HepG2 (cell line): Measurements from ENCODE around the gene MYOC. TPM values are rescaled to one million over a fixed set of nuclear protein-coding genes. Genes with fewer than 3 reads are reported as not detected.

ENCODE experiments used
- ATAC-seq: fragments of 200-7000 bp; cut with Tn5 transposase; 3 replicates; pipeline ENCODE4 v1.9.1; 2020; ENCODE audit warnings: mild to moderate bottlenecking, moderate library complexity
- BruUV-seq: library from RNA; stranded (reverse); fragments of 400-500 nt; replicated peaks from 2 replicates; lab custom pipeline; 2021; lab: Mats Ljungman, UMichigan
- CTCF ChIA-PET: fragments of 300-600 bp; formaldehyde crosslinking; extraction: SDS; loops from one replicate; lab custom pipeline; 2021; ENCODE audit warnings: low total read pairs, inconsistent platforms, low intra/inter-chr PET ratio; lab: Yijun Ruan, JAX
- POLR2A ChIA-PET: fragments of 350-600 bp; sonication (Branson Sonifier 250); formaldehyde crosslinking; loops from one replicate; lab custom pipeline; 2020; ENCODE audit warnings: antibody characterized with exemption, inconsistent platforms; lab: Yijun Ruan, JAX
- DNase-seq: peaks from one replicate; pipeline ENCODE4 v3.0.0-alpha.2; 2015; ENCODE audit warnings: low spot score
- FAIRE-seq: peaks from 3 replicates; lab custom pipeline; 2011; peaks lifted over from hg19 to GRCh38; lab: Jason Lieb, UNC
- H2AFZ ChIP-seq: one replicate; pipeline ENCODE4 v1.6.1; 2011; ENCODE audit warnings: low read length, inconsistent platforms
- H3K27ac ChIP-seq: fragments of 300-600 bp; 3 replicates; pipeline ENCODE4 v1.8.0; 2011; ENCODE audit warnings: mixed run types, mild to moderate bottlenecking, mixed read lengths, low read length, inconsistent platforms; ENCODE audit not compliant: insufficient read depth; ENCODE audit errors: extremely low read length
- H3K27me3 ChIP-seq, 2 experiments: fragments of 200-600 bp in 1 of 2; 2 replicates in 1 of 2; 3 replicates in 1 of 2; pipeline versions ENCODE4 v1.6.0 to v1.8.0; 2011; ENCODE audit warnings: low read length in 2 of 2, mild to moderate bottlenecking in 2 of 2, moderate library complexity in 2 of 2, inconsistent platforms in 1 of 2; ENCODE audit not compliant: insufficient read depth in 2 of 2, control insufficient read depth in 1 of 2
- H3K36me3 ChIP-seq, 2 experiments: fragments of 200-600 bp in 1 of 2; replicated peaks in 1 of 2; 2 replicates in 1 of 2; 3 replicates in 1 of 2; pipeline versions ENCODE4 v1.5.1 to v1.8.0; 2011; ENCODE audit warnings: low read length in 2 of 2, inconsistent platforms in 1 of 2; ENCODE audit not compliant: insufficient read depth in 2 of 2, control insufficient read depth in 1 of 2
- H3K4me1 ChIP-seq: 2 replicates; pipeline ENCODE4 v1.5.1; 2012; ENCODE audit warnings: low read length, inconsistent platforms; ENCODE audit not compliant: insufficient read depth
- H3K4me2 ChIP-seq: 2 replicates; pipeline ENCODE4 v1.6.0; 2011; ENCODE audit warnings: low read depth, low read length, inconsistent platforms
- H3K4me3 ChIP-seq, 3 experiments: fragments of 200-600 bp in 1 of 3; sonication (generic), shearing (Covaris generic) in 1 of 3; replicated peaks in 1 of 3; 2 replicates each; pipeline ENCODE4 v1.5.1; 2011 to 2016; ENCODE audit warnings: low read length in 3 of 3, inconsistent platforms in 2 of 3, low read depth in 2 of 3, mild to moderate bottlenecking in 2 of 3, control low read depth in 1 of 3, mixed read lengths in 1 of 3; ENCODE audit not compliant: insufficient read depth in 1 of 3
- H3K79me2 ChIP-seq: one replicate; pipeline ENCODE4 v1.6.1; 2011; ENCODE audit warnings: low read length, inconsistent platforms; ENCODE audit not compliant: insufficient read depth
- H3K9ac ChIP-seq: 2 replicates; pipeline ENCODE4 v1.6.0; 2011; ENCODE audit warnings: mild to moderate bottlenecking, low read depth, low read length, inconsistent platforms; ENCODE audit not compliant: insufficient read depth
- H3K9me3 ChIP-seq: 2 replicates; pipeline ENCODE4 v1.5.1; 2012; ENCODE audit warnings: mild to moderate bottlenecking, low read length
- H4K20me1 ChIP-seq: 2 replicates; pipeline ENCODE4 v1.6.0; 2011; ENCODE audit warnings: inconsistent platforms, mild to moderate bottlenecking, low read length, moderate library complexity; ENCODE audit not compliant: insufficient read depth
- CEBPB ChIP-seq: IDR thresholded peaks from 2 replicates; pipeline ENCODE4 v1.6.1; 2011; ENCODE audit warnings: low read depth, low read length, improper control_type of control experiment, borderline replicate concordance
- HNF4A ChIP-seq: sonication (generic); formaldehyde crosslinking; IDR thresholded peaks from 2 replicates; pipeline ENCODE4 v1.4.0; 2020; ENCODE audit warnings: missing genetic modification reagents
- HOMEZ ChIP-seq: IDR thresholded peaks from 2 replicates; pipeline ENCODE4 v1.6.1; 2016; ENCODE audit warnings: low read depth
- NFRKB ChIP-seq: fragments of 450-650 bp; IDR thresholded peaks from 2 replicates; pipeline ENCODE4 v1.6.1; 2017
- NR2F2 ChIP-seq: IDR thresholded peaks from 2 replicates; pipeline ENCODE4 v1.6.1; 2012; ENCODE audit warnings: low read depth, inconsistent platforms, borderline replicate concordance
- NR2F6 ChIP-seq, 2 experiments: IDR thresholded peaks; 2 replicates each; pipeline ENCODE4 v1.6.1; 2016; ENCODE audit warnings: antibody characterized with exemption in 1 of 2, mild to moderate bottlenecking in 1 of 2
- TCF12 ChIP-seq, 2 experiments: fragments of 450-650 bp in 1 of 2; sonication (generic) in 1 of 2; formaldehyde crosslinking in 1 of 2; IDR thresholded peaks; 2 replicates each; pipeline versions ENCODE4 v1.6.1 to v1.8.0; 2017 to 2022; ENCODE audit warnings: antibody characterized with exemption in 1 of 2, mild to moderate bottlenecking in 1 of 2, missing genetic modification reagents in 1 of 2, moderate library complexity in 1 of 2
- TEF ChIP-seq: sonication (generic); formaldehyde crosslinking; IDR thresholded peaks from 2 replicates; pipeline ENCODE4 v1.5.0; 2020; ENCODE audit warnings: missing genetic modification reagents
- TFAP4 ChIP-seq: sonication (generic); IDR thresholded peaks from 2 replicates; pipeline ENCODE4 v1.6.1; 2016; ENCODE audit warnings: low read depth, borderline replicate concordance
- TRIM24 ChIP-seq: sonication (generic); formaldehyde crosslinking; IDR thresholded peaks from 2 replicates; pipeline ENCODE4 v1.8.0; 2022; ENCODE audit warnings: mild to moderate bottlenecking, missing genetic modification reagents
- ZBTB33 ChIP-seq: sonication (generic); formaldehyde crosslinking; IDR thresholded peaks from 2 replicates; pipeline ENCODE4 v1.4.0; 2020; ENCODE audit warnings: missing genetic modification reagents
- ZNF337 ChIP-seq: sonication (generic); formaldehyde crosslinking; IDR thresholded peaks from 2 replicates; pipeline ENCODE4 v1.5.1; 2020; ENCODE audit warnings: missing genetic modification reagents, low read depth, mild to moderate bottlenecking, borderline replicate concordance
- ZNF33A ChIP-seq: sonication (generic); formaldehyde crosslinking; IDR thresholded peaks from 2 replicates; pipeline ENCODE4 v1.5.1; 2020; ENCODE audit warnings: missing genetic modification reagents, mild to moderate bottlenecking, moderate library complexity, borderline replicate concordance
- ZNF562 ChIP-seq: sonication (generic); formaldehyde crosslinking; IDR thresholded peaks from 2 replicates; pipeline ENCODE4 v1.8.0; 2022; ENCODE audit warnings: missing genetic modification reagents, borderline replicate concordance
- ZNF616 ChIP-seq: sonication (generic); formaldehyde crosslinking; IDR thresholded peaks from 2 replicates; pipeline ENCODE4 v1.5.0; 2020; ENCODE audit warnings: low read depth, mild to moderate bottlenecking, missing genetic modification reagents
- ZSCAN5A ChIP-seq: sonication (generic); formaldehyde crosslinking; IDR thresholded peaks from 2 replicates; pipeline ENCODE4 v1.8.0; 2022; ENCODE audit warnings: mild to moderate bottlenecking, missing genetic modification reagents, borderline replicate concordance
- WGBS: methylation state at CpG from one replicate; pipeline ENCODE4 v1.1.6; 2017; ENCODE audit warnings: low lambda C conversion rate; 5-methylcytosine and 5-hydroxymethylcytosine counted together
- in situ Hi-C: cut with HindIII; loops from 2 replicates; pipeline ENCODE4 v1.10.0; 2017; ENCODE audit warnings: low pct_unique_long_range_greater_than_20kb; ENCODE audit not compliant: extremely low pct_ligation_motif_present
- intact Hi-C: fragments of 100-400 bp; cut with micrococcal nuclease; formaldehyde crosslinking; loops from one replicate; pipeline ENCODE4 v1.10.0; 2022; ENCODE audit not compliant: unreplicated experiment
- polyA plus RNA-seq, 8 experiments: library from polyadenylated mRNA; depleted of rRNA in 3 of 8; stranded (reverse) in 7 of 8; unstranded in 1 of 8; fragments of >200 nt; fragmentation: Illumina TruSeq in 4 of 8; extraction: Trizol in 4 of 8; gene quantifications; 2 replicates each; pipeline versions ENCODE4 v1.2.1 to v1.2.3, GENCODE V29; 2011 to 2016; ENCODE audit warnings: low read depth in 4 of 8, missing spikeins in 1 of 8, mixed read lengths in 1 of 8; ENCODE audit not compliant: insufficient read depth in 1 of 8
- total RNA-seq, 5 experiments: library from RNA; depleted of rRNA; stranded (reverse); fragments of >200 nt; fragmentation: Illumina TruSeq; extraction: Trizol; gene quantifications; 2 replicates each; pipeline ENCODE4 v1.2.3, GENCODE V29; 2016; ENCODE audit warnings: low read depth in 1 of 5

MYOC gene
- total and polyA plus RNA-seq, 2 of the 13 experiments (the other 11 are each of a cell fraction or from before 2014, with no cell fraction given), result not detected

GRCh38 chr1:171644805-171645483, 7.5 kb downstream of the MYOC start:
- H3K36me3 ChIP-seq, result no peaks in the 10 kb centered on the region
- DNase-seq, result peak; percentile 87
- H4K20me1 ChIP-seq, result no peaks in the 10 kb centered on the region
- H3K9ac ChIP-seq, result peak overlapping the region; percentile 38
- ChIA-PET CTCF (interaction anchor here (1.0 to 1.8 kb wide), 2 partner anchors 70 to 97 kb away, joined by 3 to 18 read pairs; partner anchors contain the start of gene VAMP4), POLR2A (interaction anchor here (1.3 kb wide), 1 partner anchor 97 kb away, joined by 4 read pairs; the partner anchor contains the start of gene VAMP4)
- no peaks in the 10 kb centered on the region for H3K9me3 ChIP-seq
- peak overlapping the region; percentile 12 to 73 (median 49); a peak in 5 of 6 replicates for H3K4me3 ChIP-seq
- in situ Hi-C loops, result loop anchor here (10.0 kb wide), 2 partner anchors 70 to 340 kb away; no protein-coding TSS in a partner anchor
- ATAC-seq, result peak; percentile 94
- H2AFZ ChIP-seq, result peak overlapping the region; percentile 79
- peaks cover 8% of the 10 kb centered on the region; the same call in 1 of the 2 replicates for H3K4me1 ChIP-seq
- BruUV-seq, result no TSS peak
- no peak overlapping the region for H3K27ac ChIP-seq
- 4% methylated on average over 13 of the region's 15 CpGs for whole genome bisulfite sequencing
- no peaks in the 10 kb centered on the region for H3K79me2 ChIP-seq
- no peaks in the 10 kb centered on the region for H3K27me3 ChIP-seq
- H3K4me2 ChIP-seq, result peak overlapping the region; percentile 82
- peak; percentile 93 for FAIRE-seq
- intact Hi-C loops, result loop anchor here (1.0 to 10.0 kb wide), 4 partner anchors 71 to 340 kb away; partner anchors contain the start of genes METTL13 and VAMP4
- TF ChIP-seq NFRKB (no peak), ZBTB33 (CRISPR knock-in tag) (no peak), ZNF33A (CRISPR knock-in tag) (no peak), ZSCAN5A (CRISPR knock-in tag) (no peak), TRIM24 (CRISPR knock-in tag) (no peak), TCF12 (IDR thresholded peaks at IDR 0.05) (no peak), TCF12 (CRISPR knock-in tag; IDR thresholded peaks at IDR 0.05) (no peak), ZNF337 (CRISPR knock-in tag) (no peak), HNF4A (CRISPR knock-in tag) (peak; percentile 26; the same call in 1 of the 2 replicates), TFAP4 (no peak), TEF (CRISPR knock-in tag) (no peak), HOMEZ (CRISPR knock-in tag) (no peak), CEBPB (no peak), ZNF616 (CRISPR knock-in tag) (no peak), NR2F6 (IDR thresholded peaks at IDR 0.05) (no peak), NR2F6 (CRISPR knock-in tag; IDR thresholded peaks at IDR 0.05) (0 out of 2 replicates have a peak, but pooled peaks have one; percentile 13), ZNF562 (CRISPR knock-in tag) (no peak), NR2F2 (no peak)
